Stimulated activated CD8-positive, alpha-beta memory T cell treated with anti-CD3 and anti-CD28 coated beads, Interleukin-15, amount 100 ng/mL, for 4 hours (primary cell): ENCODE measurements around the gene ATP13A5.

Experiments
- DNase-seq, 2 donors: peaks; one replicate each; pipeline ENCODE4 v3.0.0-alpha.2; 2020; ENCODE audit warnings: low read depth in 2 of 2

The ATP13A5 gene

DNA sequence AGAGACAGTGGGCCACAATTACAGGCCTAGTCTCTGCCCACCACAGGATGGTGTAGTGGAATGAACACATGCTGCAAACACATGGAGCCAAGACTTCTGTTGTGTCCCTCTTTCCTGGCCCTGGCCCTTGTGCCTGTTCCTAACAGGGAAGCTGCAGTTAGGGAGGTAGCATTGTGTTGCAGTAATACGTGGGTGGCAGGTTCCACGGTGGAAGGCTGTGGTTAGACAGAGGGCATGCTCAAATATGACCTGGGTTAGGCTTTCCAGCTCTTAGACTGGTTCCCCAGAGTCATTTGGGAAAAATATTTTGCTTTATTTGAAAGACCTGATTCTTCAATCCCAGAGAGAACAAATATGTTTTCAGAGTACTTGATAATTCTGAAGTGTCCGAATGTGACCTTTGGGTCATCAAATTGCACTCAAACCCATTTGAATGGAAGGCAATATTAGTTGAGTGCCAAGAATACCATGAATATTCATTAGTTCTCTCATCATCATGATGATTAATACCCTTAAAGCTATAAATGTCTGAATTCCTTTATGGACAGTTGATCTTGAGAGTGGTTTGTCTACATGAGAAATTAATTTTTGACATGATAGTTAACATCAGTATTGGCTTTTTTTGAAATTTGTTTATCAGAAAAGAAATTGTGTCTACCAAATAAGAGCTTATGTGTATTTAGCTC lies 109.1 kb downstream of the ATP13A5 start:
- no peak for DNase-seq

DNA sequence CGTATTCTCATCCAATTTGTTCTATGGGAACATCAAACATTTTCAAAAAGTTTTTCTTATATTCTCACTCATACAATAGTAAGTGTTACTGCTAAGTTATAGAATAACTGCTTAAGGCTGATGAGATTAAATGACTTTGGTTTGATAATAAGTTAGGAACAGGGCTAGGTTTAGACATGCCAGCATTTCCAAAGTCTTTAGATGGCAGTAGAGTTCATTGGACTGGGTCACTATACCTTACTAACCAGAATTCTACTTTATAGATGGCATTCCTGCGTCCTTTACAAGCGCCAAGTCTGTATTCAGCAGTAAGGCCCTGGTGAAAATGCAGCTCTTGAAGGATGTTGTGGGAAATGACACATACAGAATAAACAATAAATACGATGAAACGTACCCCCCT lies 115.8 kb downstream of the ATP13A5 start:
- no peak for DNase-seq

- no peak for DNase-seq
These were observed 116.6 kb downstream of the ATP13A5 start for GRCh38 chr3:193261970-193262369.

GRCh38 chr3:193253986-193254660 lies 124.4 kb downstream of the ATP13A5 start:
- no peak for DNase-seq

GRCh38 chr3:193250492-193250891 lies 128.1 kb downstream of the ATP13A5 start:
- DNase-seq = no peak

DNA sequence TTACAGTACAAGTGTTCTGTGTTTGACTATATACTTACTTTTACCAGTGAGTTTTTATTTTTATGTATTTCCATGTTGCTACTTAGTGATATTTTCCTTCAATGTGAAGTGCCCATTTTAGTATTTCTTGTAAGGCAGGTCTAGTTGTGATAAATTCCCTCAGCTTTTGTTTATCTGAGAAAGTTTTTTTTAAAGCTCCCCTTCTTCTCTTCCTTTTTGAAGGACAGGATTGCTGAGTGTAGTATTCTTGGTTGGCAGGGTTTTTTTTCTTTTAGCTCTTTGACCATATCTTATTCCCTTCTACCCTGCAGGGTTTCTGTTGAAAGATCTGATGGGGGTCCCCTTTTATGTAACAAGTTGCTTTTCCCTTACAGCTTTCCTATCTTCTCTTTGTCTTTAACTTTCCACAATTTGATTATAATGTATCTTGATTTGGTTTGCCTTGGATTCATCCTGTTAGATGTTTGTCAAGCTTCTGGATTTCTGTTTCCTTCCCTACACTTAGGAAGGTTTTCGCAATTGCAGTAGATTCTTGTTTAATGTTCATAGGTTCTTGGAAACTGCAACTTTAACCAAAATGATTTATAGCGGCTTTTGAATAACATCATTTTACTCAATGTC lies 129.6 kb downstream of the ATP13A5 start:
- no peak for DNase-seq

GRCh38 chr3:193243571-193243970 lies 135.0 kb downstream of the ATP13A5 start:
- no peak for DNase-seq

GRCh38 chr3:193241716-193242115 lies 136.8 kb downstream of the ATP13A5 start:
- no peak for DNase-seq

DNA sequence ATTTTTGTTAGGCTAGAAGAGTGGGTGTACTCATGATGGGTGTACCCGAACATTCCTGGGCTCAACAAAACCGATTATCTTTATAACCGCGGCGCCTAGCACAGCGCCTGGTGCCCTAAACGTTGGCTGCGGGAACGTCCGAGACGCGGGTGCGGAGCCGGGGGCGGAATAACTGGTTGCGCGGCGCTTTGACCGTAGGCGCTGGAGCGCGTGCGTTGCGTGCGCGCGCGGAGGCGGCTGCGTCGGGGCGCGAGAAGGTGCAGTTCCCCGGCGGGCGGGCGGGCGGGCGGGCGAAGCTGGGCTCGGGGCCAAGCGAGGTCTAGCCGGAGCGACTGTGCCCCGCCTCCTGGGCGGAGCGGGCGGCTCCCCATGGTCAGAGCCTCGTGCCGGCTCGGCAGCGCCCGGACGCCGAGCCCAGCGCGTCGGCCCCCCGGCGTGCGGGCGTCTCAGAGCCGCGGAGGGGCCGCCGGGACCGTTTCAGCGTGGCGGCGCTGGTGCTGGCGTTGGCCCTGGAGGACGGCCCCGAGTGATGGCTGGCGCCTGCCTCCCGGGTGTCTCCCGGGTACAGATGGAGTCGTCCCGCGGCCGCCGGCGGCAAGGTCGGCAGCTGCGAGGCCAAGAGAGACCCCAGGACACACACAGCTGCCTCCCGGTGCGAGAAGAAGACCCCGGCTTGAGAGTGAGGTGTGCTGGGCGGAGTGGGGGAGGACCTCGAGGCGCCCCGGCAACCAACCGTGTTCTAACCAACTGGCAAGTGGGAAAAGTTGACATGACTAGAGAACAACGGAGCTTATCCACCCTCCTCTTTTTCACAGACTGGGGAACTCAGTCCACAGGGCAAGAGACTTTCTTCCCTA lies 137.5 kb downstream of the ATP13A5 start, which contains the start of gene PLAAT1:
Gene PLAAT1, plus strand, starts transcription at position 373 of the 857 bp plus-strand sequence. CDS start 14,429 bp downstream, outside the sequence.
- DNase-seq = no peak

DNA sequence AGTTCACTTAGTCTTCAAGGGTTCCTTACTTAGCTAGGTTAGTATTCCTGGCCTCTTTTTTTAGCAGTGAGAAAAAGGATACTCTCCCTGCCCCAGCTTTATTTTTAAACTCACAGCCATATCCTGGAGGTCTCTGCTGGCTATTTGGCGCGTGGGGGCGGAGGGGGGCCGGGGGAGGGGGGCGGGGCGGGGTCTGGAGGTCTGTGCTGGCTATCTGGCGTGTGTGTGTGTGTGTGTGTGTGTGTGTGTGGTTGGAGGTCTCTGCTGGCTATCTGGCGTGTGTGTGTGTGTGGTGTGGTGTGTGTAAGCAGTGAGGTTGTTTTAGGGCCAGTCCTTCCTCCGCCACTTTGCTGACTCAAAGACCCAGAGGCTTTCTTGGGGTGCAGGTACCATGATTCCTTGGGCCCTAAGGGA lies 138.1 kb downstream of the ATP13A5 start:
- DNase-seq = no peak

- no peak for DNase-seq
These were observed 141.5 kb downstream of the ATP13A5 start for GRCh38 chr3:193237030-193237429.

DNA sequence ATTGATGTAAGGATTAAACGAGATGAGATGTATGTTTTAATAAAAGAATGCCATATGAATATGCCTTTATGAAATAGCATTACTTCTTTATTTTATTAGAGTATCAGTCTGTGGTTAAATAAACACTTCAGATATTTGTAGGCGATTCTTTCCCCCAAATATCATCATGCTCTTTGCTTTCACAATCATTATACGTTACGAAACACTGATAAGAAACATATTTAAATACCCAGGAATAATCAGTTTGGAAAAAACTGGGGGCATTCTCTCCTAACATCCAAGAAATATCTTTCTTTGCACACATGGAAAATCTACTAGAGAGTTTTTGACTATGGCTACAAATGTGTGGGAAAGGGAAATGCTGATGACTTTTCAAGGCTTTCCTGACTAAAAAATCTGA lies 142.0 kb downstream of the ATP13A5 start:
- DNase-seq = no peak

GRCh38 chr3:193231201-193231600 lies 147.4 kb downstream of the ATP13A5 start:
- DNase-seq = no peak

DNA sequence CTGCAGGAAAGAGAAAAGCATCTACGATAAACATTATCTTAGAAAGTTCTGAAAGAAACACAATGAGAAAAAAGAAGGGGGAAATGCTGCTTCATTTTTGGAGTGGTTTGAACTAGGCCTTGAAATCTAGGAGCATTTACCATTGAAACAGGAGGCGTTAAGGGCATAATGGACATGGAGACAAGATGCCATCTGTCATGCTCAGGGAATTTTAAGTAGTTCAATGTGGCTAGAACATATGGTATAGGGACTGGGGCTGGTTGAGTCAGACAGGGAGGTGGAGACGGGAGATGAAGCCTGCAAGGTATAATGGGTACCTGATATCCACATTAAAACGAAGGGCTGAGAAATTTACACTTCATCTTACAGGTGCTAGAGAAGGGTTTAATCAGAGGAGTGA lies 147.9 kb downstream of the ATP13A5 start:
- DNase-seq = no peak

DNA sequence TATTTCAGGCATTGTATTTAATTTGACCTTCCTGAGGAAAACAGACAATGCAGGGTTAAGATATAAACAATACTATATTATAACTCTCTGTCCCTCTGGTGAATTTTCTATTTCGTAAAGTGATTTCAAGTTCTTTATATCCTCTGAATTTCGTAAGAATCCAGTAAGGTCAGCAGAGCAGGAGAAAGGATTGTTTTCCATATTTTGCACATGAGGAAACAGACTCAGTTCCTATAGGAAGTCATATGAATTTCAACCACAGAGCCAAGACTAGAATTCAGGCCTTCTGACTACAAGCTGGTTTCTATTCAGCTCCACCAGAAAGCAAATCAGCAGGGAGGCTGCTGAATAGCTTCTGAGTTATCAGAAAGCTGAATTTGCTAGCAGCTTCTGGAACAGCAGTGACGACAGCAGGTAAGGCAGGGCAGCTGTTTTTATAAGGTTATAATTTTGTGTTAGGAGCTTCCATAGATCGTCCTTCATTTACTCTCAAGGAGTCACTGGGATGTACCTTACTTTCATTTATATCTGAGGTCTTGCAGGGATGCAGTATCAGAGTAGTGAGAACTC lies 148.6 kb downstream of the ATP13A5 start:
- no peak for DNase-seq

- DNase-seq = no peak
These were observed 150.3 kb downstream of the ATP13A5 start for GRCh38 chr3:193228206-193228605.

DNA sequence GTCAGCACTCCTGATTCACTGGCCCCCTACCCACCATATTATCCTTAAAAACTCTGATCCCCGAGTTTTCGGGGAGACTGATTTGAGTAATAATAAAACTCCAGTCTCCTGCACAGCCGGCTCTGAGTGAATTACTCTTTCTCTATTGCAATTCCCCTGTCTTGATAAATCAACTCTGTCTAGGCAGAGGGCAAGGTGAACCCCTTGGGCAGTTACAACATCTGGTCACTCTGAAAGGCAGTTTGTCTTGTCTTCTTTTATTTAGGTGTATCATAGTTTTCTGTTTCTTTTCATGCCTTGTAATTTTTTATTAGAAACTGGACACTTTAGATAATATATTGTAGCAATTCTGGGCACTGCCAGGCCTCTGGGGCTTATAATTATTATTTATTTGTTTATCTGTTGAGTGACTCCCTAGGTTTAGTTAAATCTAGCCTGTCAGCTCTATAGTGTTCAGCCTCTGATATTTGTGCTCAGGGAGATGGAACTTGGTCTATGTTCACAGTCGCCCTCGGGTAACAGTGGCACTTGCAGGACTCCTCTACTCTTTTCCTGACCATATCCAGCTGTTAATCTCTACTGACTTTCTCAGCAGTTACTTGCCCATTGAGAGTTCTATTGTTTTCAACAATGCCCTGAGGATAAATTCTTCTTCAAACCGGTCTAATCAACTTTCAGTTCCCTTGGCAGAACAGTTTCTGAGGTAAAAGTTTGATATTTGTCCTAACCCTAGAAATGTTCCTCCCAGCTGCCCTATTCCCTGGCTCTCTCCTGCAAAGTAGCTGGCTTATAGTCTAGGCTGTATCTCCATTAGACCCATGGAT lies 153.0 kb downstream of the ATP13A5 start:
- DNase-seq = no peak
